Loucy (cell line): ENCODE data around the gene UBAC2.

Experiments used
- H2AFZ ChIP-seq: fragments of 200-600 bp; sonication (generic); 2 replicates; pipeline ENCODE4 v1.6.0; 2016; ENCODE audit warnings: antibody characterized with exemption, mild to moderate bottlenecking, low read length, moderate library complexity
- H3F3A ChIP-seq: fragments of 200-600 bp; 2 replicates; pipeline ENCODE4 v1.6.0; 2016; ENCODE audit warnings: antibody characterized with exemption, low read depth, mild to moderate bottlenecking
- H3K27me3 ChIP-seq: fragments of 200-600 bp; sonication (generic); 2 replicates; pipeline ENCODE4 v1.6.1; 2014; ENCODE audit warnings: low read length, mild to moderate bottlenecking; ENCODE audit not compliant: insufficient read depth, poor library complexity, severe bottlenecking
- H3K36me3 ChIP-seq: fragments of 200-600 bp; sonication (generic); 2 replicates; pipeline ENCODE4 v1.6.1; 2016; ENCODE audit warnings: low read length; ENCODE audit not compliant: insufficient read depth
- H3K4me1 ChIP-seq: fragments of 200-600 bp; sonication (generic); 2 replicates; pipeline ENCODE4 v1.5.1; 2014; ENCODE audit warnings: low read length, mild to moderate bottlenecking; ENCODE audit not compliant: insufficient read depth, poor library complexity, severe bottlenecking
- H3K4me2 ChIP-seq: fragments of 200-600 bp; sonication (generic); 2 replicates; pipeline ENCODE4 v1.6.0; 2014; ENCODE audit warnings: antibody characterized with exemption, low read length, low read depth, mild to moderate bottlenecking; ENCODE audit not compliant: poor library complexity, severe bottlenecking
- H3K4me3 ChIP-seq: fragments of 200-600 bp; sonication (generic); 2 replicates; pipeline ENCODE4 v1.5.1; 2014; ENCODE audit warnings: low read length, mild to moderate bottlenecking, mixed read lengths; ENCODE audit not compliant: poor library complexity, severe bottlenecking
- H3K79me2 ChIP-seq: fragments of 200-600 bp; sonication (generic); 2 replicates; pipeline ENCODE4 v1.6.1; 2014; ENCODE audit warnings: low read length; ENCODE audit not compliant: insufficient read depth
- H3K9ac ChIP-seq: fragments of 200-600 bp; sonication (generic); 2 replicates; pipeline ENCODE4 v1.6.0; 2014; ENCODE audit warnings: mild to moderate bottlenecking, low read depth, low read length, moderate library complexity; ENCODE audit not compliant: poor library complexity, severe bottlenecking
- H3K9me2 ChIP-seq: fragments of 200-600 bp; sonication (generic); replicated peaks from 2 replicates; pipeline ENCODE4 v1.6.1; 2016; ENCODE audit warnings: low read depth, low read length, mixed read lengths
- H3K9me3 ChIP-seq: fragments of 200-600 bp; sonication (generic); 2 replicates; pipeline ENCODE4 v1.6.1; 2014; ENCODE audit warnings: mild to moderate bottlenecking, antibody characterized with exemption, low read length, low read depth; ENCODE audit not compliant: insufficient read depth
- H4K20me1 ChIP-seq: fragments of 200-600 bp; sonication (generic); 2 replicates; pipeline ENCODE4 v1.6.0; 2014; ENCODE audit warnings: antibody characterized with exemption, low read length, mild to moderate bottlenecking; ENCODE audit not compliant: insufficient read depth, poor library complexity, severe bottlenecking
- EZH2phosphoT487 ChIP-seq: fragments of 200-600 bp; IDR thresholded peaks from 2 replicates; pipeline ENCODE4 v1.6.1; 2018; ENCODE audit warnings: antibody characterized with exemption, mild to moderate bottlenecking, moderate library complexity, borderline replicate concordance
- TF ChIP-seq, protein P1 (sequence below): fragments of 200-600 bp; sonication (generic); conservative IDR thresholded peaks from 2 replicates; pipeline ENCODE4 v1.5.1; 2014; ENCODE audit warnings: mild to moderate bottlenecking, antibody characterized with exemption, low read length

Gene UBAC2

DNA sequence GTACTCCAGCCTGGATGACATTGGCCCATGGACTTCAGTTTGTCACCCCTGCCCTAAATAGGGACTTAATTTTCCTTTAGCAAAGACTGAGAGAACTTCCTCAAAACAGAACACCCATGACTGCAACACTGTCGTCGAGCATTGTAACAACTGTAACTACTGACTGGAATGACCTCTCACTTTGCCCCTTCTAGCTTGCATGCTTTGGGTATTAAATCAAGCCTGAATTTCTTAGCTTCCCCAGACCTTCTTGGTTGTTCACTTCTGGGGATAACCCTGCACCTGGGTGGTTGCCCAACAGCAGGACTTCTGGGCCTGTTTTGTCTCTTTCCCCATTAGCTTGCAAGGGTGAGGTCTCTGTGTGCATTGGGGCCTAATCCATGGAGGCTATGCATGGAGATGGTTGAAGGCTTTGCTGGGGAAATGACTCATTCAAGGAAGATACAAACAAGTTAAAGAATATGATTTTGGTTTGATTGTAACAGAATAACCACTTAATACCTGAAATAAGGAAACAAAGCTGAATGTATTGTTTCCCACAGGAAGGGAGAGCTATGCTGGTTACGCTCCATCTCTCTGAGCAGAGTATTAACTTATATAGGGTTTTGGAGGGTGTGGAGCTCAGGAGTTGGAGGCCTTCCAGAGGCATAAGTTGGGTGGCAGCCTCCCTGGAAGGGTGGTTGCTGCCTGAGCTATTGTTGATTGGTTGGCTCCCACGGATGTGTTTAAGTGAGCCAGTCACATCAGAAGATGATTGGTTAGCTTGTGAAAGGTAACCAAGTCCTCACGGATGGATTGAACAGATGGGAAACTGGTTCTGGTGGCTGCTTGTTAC is 34.7 kb upstream of the UBAC2 start:
- no peaks in the 10 kb centered on the region for H3K4me1 ChIP-seq
- H3K4me2 ChIP-seq = no peak overlapping the region
- H3K9ac ChIP-seq = no peak overlapping the region
- no peaks in the 10 kb centered on the region for H3K9me3 ChIP-seq
- no peak overlapping the region for H2AFZ ChIP-seq
- no peaks in the 10 kb centered on the region for H4K20me1 ChIP-seq
- no peaks in the 10 kb centered on the region for H3F3A ChIP-seq
- no peaks in the 10 kb centered on the region for H3K27me3 ChIP-seq
- no peaks in the 10 kb centered on the region for H3K79me2 ChIP-seq
- H3K36me3 ChIP-seq = no peaks in the 10 kb centered on the region
- no peaks in the 10 kb centered on the region for H3K9me2 ChIP-seq
- no peak overlapping the region for H3K4me3 ChIP-seq
- TF ChIP-seq EZH2phosphoT487 = no peak
- TF ChIP-seq, protein P1, sequence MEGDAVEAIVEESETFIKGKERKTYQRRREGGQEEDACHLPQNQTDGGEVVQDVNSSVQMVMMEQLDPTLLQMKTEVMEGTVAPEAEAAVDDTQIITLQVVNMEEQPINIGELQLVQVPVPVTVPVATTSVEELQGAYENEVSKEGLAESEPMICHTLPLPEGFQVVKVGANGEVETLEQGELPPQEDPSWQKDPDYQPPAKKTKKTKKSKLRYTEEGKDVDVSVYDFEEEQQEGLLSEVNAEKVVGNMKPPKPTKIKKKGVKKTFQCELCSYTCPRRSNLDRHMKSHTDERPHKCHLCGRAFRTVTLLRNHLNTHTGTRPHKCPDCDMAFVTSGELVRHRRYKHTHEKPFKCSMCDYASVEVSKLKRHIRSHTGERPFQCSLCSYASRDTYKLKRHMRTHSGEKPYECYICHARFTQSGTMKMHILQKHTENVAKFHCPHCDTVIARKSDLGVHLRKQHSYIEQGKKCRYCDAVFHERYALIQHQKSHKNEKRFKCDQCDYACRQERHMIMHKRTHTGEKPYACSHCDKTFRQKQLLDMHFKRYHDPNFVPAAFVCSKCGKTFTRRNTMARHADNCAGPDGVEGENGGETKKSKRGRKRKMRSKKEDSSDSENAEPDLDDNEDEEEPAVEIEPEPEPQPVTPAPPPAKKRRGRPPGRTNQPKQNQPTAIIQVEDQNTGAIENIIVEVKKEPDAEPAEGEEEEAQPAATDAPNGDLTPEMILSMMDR = no peak

- H3K79me2 ChIP-seq = no peaks in the 10 kb centered on the region
- no peaks in the 10 kb centered on the region for H3F3A ChIP-seq
- H2AFZ ChIP-seq = no peak overlapping the region
- no peaks in the 10 kb centered on the region for H4K20me1 ChIP-seq
- no peaks in the 10 kb centered on the region for H3K27me3 ChIP-seq
- no peak for TF ChIP-seq EZH2phosphoT487
- TF ChIP-seq, protein P1 = no peak
- H3K9me2 ChIP-seq = no peaks in the 10 kb centered on the region
- no peak overlapping the region for H3K4me3 ChIP-seq
- no peaks in the 10 kb centered on the region for H3K36me3 ChIP-seq
- H3K4me2 ChIP-seq = no peak overlapping the region
- H3K9ac ChIP-seq = no peak overlapping the region
- H3K9me3 ChIP-seq = no peaks in the 10 kb centered on the region
- peaks cover 3% of the 10 kb centered on the region for H3K4me1 ChIP-seq
These were observed 27.7 kb upstream of the UBAC2 start for GRCh38 chr13:99172951-99173350.

GRCh38 chr13:99173606-99174005 is 27.0 kb upstream of the UBAC2 start:
- H4K20me1 ChIP-seq = no peaks in the 10 kb centered on the region
- H3F3A ChIP-seq = no peaks in the 10 kb centered on the region
- no peaks in the 10 kb centered on the region for H3K9me3 ChIP-seq
- H3K4me2 ChIP-seq = no peak overlapping the region
- no peaks in the 10 kb centered on the region for H3K9me2 ChIP-seq
- TF ChIP-seq, protein P1 = no peak
- TF ChIP-seq EZH2phosphoT487 = no peak
- H3K9ac ChIP-seq = no peak overlapping the region
- peaks cover 7% of the 10 kb centered on the region for H3K4me1 ChIP-seq
- H3K36me3 ChIP-seq = no peaks in the 10 kb centered on the region
- H3K27me3 ChIP-seq = no peaks in the 10 kb centered on the region
- no peak overlapping the region for H2AFZ ChIP-seq
- H3K4me3 ChIP-seq = no peak overlapping the region
- H3K79me2 ChIP-seq = no peaks in the 10 kb centered on the region
